ENCODE results near the gene NCAPD3. TPM values are rescaled to one million over a fixed set of nuclear protein-coding genes. Genes with fewer than 3 reads are reported as not detected.
A peak's percentile ranks its signal among the peaks of the same experiment; 100 is the strongest.

Gene NCAPD3
- total RNA-seq, 4 donors from 2014 or later = 6.2 to 9.6 (median 8.8) TPM

GRCh38 chr11:134125507-134125906 is 98.3 kb downstream of the NCAPD3 start:
- DNase-seq (ENCODE audit: extremely low spot score) = no peak

GRCh38 chr11:134124660-134125451 is 98.9 kb downstream of the NCAPD3 start:
- peak overlapping the region; percentile 56 to 59 (median 58) for H3K4me3 ChIP-seq
- intact Hi-C loops (cut with DNase I) = loop anchor here (5.0 kb wide), 1 partner anchor 58 kb away; the partner anchor contains the start of gene JAM3
- H3K4me1 ChIP-seq = peaks cover 42 to 70% (median 68%) of the 10 kb centered on the region in 4 donors
- TF ChIP-seq POLR2AphosphoS5 (IDR thresholded peaks at IDR 0.05) (peak; percentile 61 to 64), CTCF (IDR thresholded peaks at IDR 0.05) (peak in 1 of 3 experiments; percentile 12), EP300 (IDR thresholded peaks at IDR 0.05) (no peak)
- no peaks in the 10 kb centered on the region for H3K27me3 ChIP-seq
- no peak for DNase-seq (ENCODE audit: extremely low spot score)
- peak overlapping the region; percentile 78 to 92 (median 86) for H3K27ac ChIP-seq (replicated peaks in 1 of 4)
- H3K9me3 ChIP-seq = no peaks in the 10 kb centered on the region
- no peaks in the 10 kb centered on the region for H3K36me3 ChIP-seq
- WGBS = 2% methylated on average over 27 of the region's 54 CpGs

More at GRCh38 chr11:134125507-134125906, 98.3 kb downstream of the NCAPD3 start:
- no peak for TF ChIP-seq EP300 (IDR thresholded peaks at IDR 0.05)
- TF ChIP-seq POLR2AphosphoS5 (IDR thresholded peaks at IDR 0.05) = peak in 1 of 2 donors; percentile 18
- Histone ChIP-seq H3K4me3 (peak overlapping the region; percentile 56 to 59 (median 58)), H3K9me3 (no peaks in the 10 kb centered on the region), H3K27me3 (no peaks in the 10 kb centered on the region), H3K36me3 (no peaks in the 10 kb centered on the region), H3K27ac (replicated peaks in 1 of 4) (peak overlapping the region; percentile 78 to 92 (median 86)), H3K4me1 (peaks cover 36 to 64% (median 62%) of the 10 kb centered on the region in 4 donors)
- 42% methylated on average over 9 of the region's 9 CpGs for WGBS
- intact Hi-C loops (cut with DNase I) = loop anchor here (5.0 kb wide), 1 partner anchor 58 kb away; the partner anchor contains the start of gene JAM3

- WGBS = 10% methylated on average over 9 of the region's 9 CpGs
- H3K27me3 ChIP-seq = no peaks in the 10 kb centered on the region
- no peak for DNase-seq (ENCODE audit: extremely low spot score)
- intact Hi-C loops (cut with DNase I) = no loop called here
- peak; percentile 29 to 45 for TF ChIP-seq POLR2AphosphoS5 (IDR thresholded peaks at IDR 0.05)
- TF ChIP-seq EP300 (IDR thresholded peaks at IDR 0.05) = no peak
- no peaks in the 10 kb centered on the region for H3K36me3 ChIP-seq
- H3K27ac ChIP-seq (replicated peaks in 1 of 4) = peak overlapping the region; percentile 86 to 92 (median 90)
- H3K4me3 ChIP-seq = peak overlapping the region; percentile 30 to 49 (median 40)
- no peaks in the 10 kb centered on the region for H3K9me3 ChIP-seq
- H3K4me1 ChIP-seq = peaks cover 44 to 96% (median 91%) of the 10 kb centered on the region in 4 donors
Observed at GRCh38 chr11:134120921-134121526, 102.7 kb downstream of the NCAPD3 start.

- intact Hi-C loops (cut with DNase I) = no loop called here
- peak; percentile 88 for DNase-seq (ENCODE audit: extremely low spot score)
- WGBS = 26% methylated on average over 10 of the region's 13 CpGs
- no peaks in the 10 kb centered on the region for H3K9me3 ChIP-seq
- peaks cover 37 to 91% (median 85%) of the 10 kb centered on the region in 4 donors for H3K4me1 ChIP-seq
- H3K36me3 ChIP-seq = no peaks in the 10 kb centered on the region
- peak; percentile 90 to 91 for TF ChIP-seq POLR2AphosphoS5 (IDR thresholded peaks at IDR 0.05)
- TF ChIP-seq EP300 (IDR thresholded peaks at IDR 0.05) = no peak
- no peak for TF ChIP-seq CTCF (IDR thresholded peaks at IDR 0.05)
- TF ChIP-seq POLR2A (IDR thresholded peaks at IDR 0.05; ENCODE audit: low read depth) = no peak
- no peaks in the 10 kb centered on the region for H3K27me3 ChIP-seq
- H3K27ac ChIP-seq (replicated peaks in 1 of 4) = peak overlapping the region; percentile 86 to 92 (median 90)
- peak overlapping the region; percentile 30 to 49 (median 40) for H3K4me3 ChIP-seq
Observed at GRCh38 chr11:134120143-134120850, 103.5 kb downstream of the NCAPD3 start.

- 89% methylated on average over 3 of the region's 3 CpGs for WGBS
- H3K27ac ChIP-seq (replicated peaks in 1 of 4) = peak overlapping the region; percentile 86 to 92 (median 90)
- peaks cover 33 to 82% (median 77%) of the 10 kb centered on the region in 4 donors for H3K4me1 ChIP-seq
- no peak for DNase-seq (ENCODE audit: extremely low spot score)
- no peaks in the 10 kb centered on the region for H3K36me3 ChIP-seq
- no peaks in the 10 kb centered on the region for H3K9me3 ChIP-seq
- TF ChIP-seq POLR2AphosphoS5 (IDR thresholded peaks at IDR 0.05) (no peak), EP300 (IDR thresholded peaks at IDR 0.05) (no peak), CTCF (IDR thresholded peaks at IDR 0.05) (no peak), POLR2A (IDR thresholded peaks at IDR 0.05; ENCODE audit: low read depth) (no peak)
- no peaks in the 10 kb centered on the region for H3K27me3 ChIP-seq
- intact Hi-C loops (cut with DNase I) = loop anchor here (5.0 kb wide), 1 partner anchor 47 kb away; no protein-coding TSS in a partner anchor
- no peak overlapping the region for H3K4me3 ChIP-seq
Observed at GRCh38 chr11:134119094-134119493, 104.7 kb downstream of the NCAPD3 start.

All from esophagus muscularis mucosa (tissue), 4 donors.